NOMO-1 (cell line): Measurements from ENCODE around the gene FOXP2.
"Not testable (repeated sequence)": the region's sequence is repeated elsewhere in the genome, so short reads cannot be mapped to it uniquely, and the experiment has no call there.

Experiments
- DNase-seq, 2 experiments: peaks; one replicate each; lab custom pipeline; 2025; ENCODE audit not compliant: unreplicated experiment in 2 of 2; lab: John Stamatoyannopoulos, UW

FOXP2 gene

GRCh38 chr7:114414156-114415063 lies at the start of gene FOXP2:
TSS of gene FOXP2 (plus strand) at chr7:114414815. CDS start at chr7:114426512, 11,697 bp downstream.
- no peak for DNase-seq

- no peak for DNase-seq
Observed at GRCh38 chr7:114365791-114366190, 48.8 kb upstream of the FOXP2 start.

- DNase-seq: no peak
Observed at GRCh38 chr7:114368492-114368891, 46.1 kb upstream of the FOXP2 start.

GRCh38 chr7:114369294-114369693 lies 45.3 kb upstream of the FOXP2 start:
- no peak for DNase-seq

- no peak for DNase-seq
Observed at GRCh38 chr7:114372619-114373018, 42.0 kb upstream of the FOXP2 start.

GRCh38 chr7:114375907-114376306 lies 38.7 kb upstream of the FOXP2 start:
- DNase-seq: no peak

GRCh38 chr7:114383946-114384345 lies 30.7 kb upstream of the FOXP2 start:
- not testable (repeated sequence) for DNase-seq

GRCh38 chr7:114384346-114384745 lies 30.3 kb upstream of the FOXP2 start:
- DNase-seq: not testable (repeated sequence)

- DNase-seq: no peak
Observed at GRCh38 chr7:114388021-114388420, 26.6 kb upstream of the FOXP2 start.

GRCh38 chr7:114392686-114393085 lies 21.9 kb upstream of the FOXP2 start:
- no peak for DNase-seq

GRCh38 chr7:114402876-114403635 lies 11.6 kb upstream of the FOXP2 start:
- DNase-seq: no peak

GRCh38 chr7:114405427-114405826 lies 9.2 kb upstream of the FOXP2 start:
- peak in 1 of 2 experiments; percentile 11 for DNase-seq

GRCh38 chr7:114409750-114410149 lies 4.9 kb upstream of the FOXP2 start:
- no peak for DNase-seq

GRCh38 chr7:114412548-114412947 lies 2.1 kb upstream of the FOXP2 start:
- DNase-seq: no peak

GRCh38 chr7:114413761-114414155 lies 857 bp upstream of the FOXP2 start:
- DNase-seq: no peak

GRCh38 chr7:114415064-114415989 lies 712 bp downstream of the FOXP2 start:
- no peak for DNase-seq

GRCh38 chr7:114416129-114416990 lies 1.7 kb downstream of the FOXP2 start:
- no peak for DNase-seq

GRCh38 chr7:114417290-114417689 lies 2.7 kb downstream of the FOXP2 start:
- no peak for DNase-seq

GRCh38 chr7:114418117-114418516 lies 3.5 kb downstream of the FOXP2 start:
- no peak for DNase-seq
